Measurements from ENCODE around the gene NPB.
A peak's percentile ranks its signal among the peaks of the same experiment; 100 is the strongest.
"Not testable (repeated sequence)": the region's sequence is repeated elsewhere in the genome, so short reads cannot be mapped to it uniquely, and the experiment has no call there.

Gene NPB

DNA sequence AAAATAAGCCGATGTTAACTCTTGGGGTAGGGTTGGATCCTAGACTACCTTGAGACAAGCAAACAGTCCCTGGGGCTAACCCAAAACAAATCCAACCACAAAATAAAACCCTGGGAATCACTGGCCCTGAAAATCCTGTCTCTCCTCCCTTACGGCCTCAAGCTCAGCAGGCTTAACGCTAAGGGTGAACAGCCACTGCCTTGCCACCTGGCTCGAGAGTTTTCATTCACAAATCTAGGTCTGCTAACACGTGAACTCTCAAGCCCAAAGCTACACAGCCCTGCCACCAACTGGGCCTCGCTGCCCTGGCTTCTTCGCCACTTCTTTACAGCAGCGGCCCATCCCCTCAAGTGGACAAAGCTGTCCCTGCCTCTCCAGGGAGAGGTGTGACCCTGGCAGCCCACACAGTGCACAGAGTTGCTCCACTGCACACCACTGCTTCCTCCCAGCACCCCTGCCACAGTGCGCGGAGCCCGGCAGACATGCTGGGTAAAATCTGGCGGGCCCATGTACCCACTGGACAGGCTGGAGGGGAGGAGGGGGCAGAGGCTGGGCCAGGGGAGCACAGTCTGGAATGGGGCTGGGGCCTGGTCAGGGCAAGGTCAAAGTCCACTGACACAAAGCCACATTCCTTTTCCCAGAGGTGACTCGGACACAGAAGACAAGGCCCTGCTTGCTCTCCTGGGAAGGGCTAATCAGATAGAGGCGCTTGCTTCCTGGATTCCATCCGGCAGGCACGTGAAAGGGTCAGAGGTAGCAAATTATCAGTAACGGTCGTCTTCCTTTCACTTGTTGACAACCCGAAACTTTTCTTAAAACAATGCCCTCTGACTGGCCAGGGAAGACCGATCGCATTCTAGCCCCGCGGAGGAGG lies 8.2 kb downstream of the NPB start:
- H3K9me3 Mint-ChIP-seq: no peaks in the 10 kb centered on the region
- DNase-seq: no peak
- CTCF ChIA-PET: no interaction called here
- peaks cover 36% of the 10 kb centered on the region for H3K36me3 Mint-ChIP-seq
- no peaks in the 10 kb centered on the region for H3K27me3 Mint-ChIP-seq
- peak overlapping the region; percentile 90 for H3K4me3 Mint-ChIP-seq
- peak overlapping the region; percentile 81 for H3K27ac Mint-ChIP-seq
- peaks cover 19% of the 10 kb centered on the region for H3K4me1 Mint-ChIP-seq

GRCh38 chr17:81910840-81911276 lies 8.8 kb downstream of the NPB start:
- peaks cover 40% of the 10 kb centered on the region for H3K36me3 Mint-ChIP-seq

GRCh38 chr17:81911277-81911961 lies 9.4 kb downstream of the NPB start, which contains the start of gene PCYT2:
Gene PCYT2 (minus strand): TSS chr17:81911399. CDS start chr17:81911355, 44 bp downstream.
- peak within 1 kb of the TSS; percentile 81 for H3K27ac Mint-ChIP-seq
- H3K27me3 Mint-ChIP-seq: no peaks in the 10 kb centered on the region
- DNase-seq: peak; percentile 94
- H3K36me3 Mint-ChIP-seq: peaks cover 43% of the 10 kb centered on the region
- H3K9me3 Mint-ChIP-seq: no peaks in the 10 kb centered on the region
- CTCF ChIA-PET: no interaction called here
- H3K4me1 Mint-ChIP-seq: peaks cover 27% of the 10 kb centered on the region
- peak within 1 kb of the TSS; percentile 90 for H3K4me3 Mint-ChIP-seq

More at GRCh38 chr17:81910840-81911276, 8.8 kb downstream of the NPB start:
- peaks cover 21% of the 10 kb centered on the region for H3K4me1 Mint-ChIP-seq
- peak overlapping the region; percentile 81 for H3K27ac Mint-ChIP-seq
- no peaks in the 10 kb centered on the region for H3K9me3 Mint-ChIP-seq
- peak overlapping the region; percentile 90 for H3K4me3 Mint-ChIP-seq
- no peak for DNase-seq
- CTCF ChIA-PET: no interaction called here
- H3K27me3 Mint-ChIP-seq: no peaks in the 10 kb centered on the region

DNA sequence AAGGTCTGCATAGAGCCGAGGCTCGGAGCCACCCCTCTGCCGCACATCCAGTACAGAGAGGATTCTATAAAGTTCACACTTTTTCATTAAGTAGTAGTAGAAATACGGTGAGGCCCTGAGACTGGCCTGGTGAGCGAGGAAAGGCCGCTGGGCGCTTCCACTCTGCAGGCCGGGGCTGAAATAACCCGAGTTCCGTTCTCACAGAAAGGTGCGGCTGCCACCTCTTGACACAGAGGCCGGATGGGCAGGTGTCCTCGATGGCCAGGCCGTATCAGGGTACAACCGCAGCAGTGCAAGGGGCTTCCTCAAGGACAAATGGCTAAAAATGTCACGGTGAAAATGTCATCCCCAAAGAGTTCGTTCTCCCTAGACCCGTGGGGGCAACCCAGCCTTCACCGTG lies 9.9 kb downstream of the NPB start:
- Mint-ChIP-seq H3K4me1 (peaks cover 32% of the 10 kb centered on the region), H3K27me3 (no peaks in the 10 kb centered on the region), H3K27ac (no peak overlapping the region), H3K9me3 (no peaks in the 10 kb centered on the region), H3K4me3 (peak overlapping the region; percentile 66), H3K36me3 (peaks cover 42% of the 10 kb centered on the region)
- CTCF ChIA-PET: no interaction called here
- DNase-seq: no peak

- Mint-ChIP-seq H3K4me1 (peaks cover 37% of the 10 kb centered on the region), H3K27me3 (no peaks in the 10 kb centered on the region), H3K9me3 (no peaks in the 10 kb centered on the region), H3K4me3 (peak overlapping the region; percentile 2), H3K36me3 (peaks cover 46% of the 10 kb centered on the region), H3K27ac (peak overlapping the region; percentile 55)
- CTCF ChIA-PET: no interaction called here
- DNase-seq: no peak
These were observed 10.6 kb downstream of the NPB start for GRCh38 chr17:81912441-81913309.

DNA sequence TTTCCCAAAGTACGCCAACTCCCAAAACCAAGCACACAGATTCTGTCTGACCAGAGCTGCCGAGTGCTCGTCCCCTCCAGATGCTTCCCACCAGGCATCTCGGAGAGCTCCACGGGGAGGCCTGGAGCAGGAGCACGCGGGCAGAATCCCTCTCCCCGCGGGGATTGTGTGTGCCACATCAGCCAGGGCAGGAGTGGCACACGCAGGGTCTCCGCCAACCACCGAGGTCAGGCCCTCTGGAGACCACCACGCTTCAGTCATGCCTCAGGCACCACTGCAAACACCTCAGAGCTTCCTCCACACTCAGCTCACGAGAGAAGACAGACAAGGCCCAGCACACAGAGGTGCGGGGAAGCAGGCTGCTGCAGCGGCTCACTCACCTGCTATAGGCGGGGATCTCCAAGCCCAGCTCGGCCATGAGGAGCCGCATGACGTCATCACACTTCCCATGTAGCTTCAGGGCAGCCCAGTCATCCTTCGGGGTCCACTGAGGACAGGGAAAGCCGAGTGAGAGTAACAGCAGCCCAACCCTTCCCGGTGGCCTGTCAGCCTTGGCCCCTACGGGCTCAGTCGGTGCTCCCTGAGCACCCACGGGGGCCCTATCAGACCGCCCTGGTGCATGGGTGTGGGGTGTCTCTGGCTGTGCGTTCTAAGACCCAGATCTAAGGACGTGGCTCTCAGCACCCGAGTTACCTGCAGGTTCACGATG lies 11.5 kb downstream of the NPB start:
- Mint-ChIP-seq H3K27me3 (no peaks in the 10 kb centered on the region), H3K9me3 (no peaks in the 10 kb centered on the region), H3K4me3 (no peak overlapping the region), H3K36me3 (peaks cover 41% of the 10 kb centered on the region), H3K27ac (no peak overlapping the region), H3K4me1 (peaks cover 44% of the 10 kb centered on the region)
- CTCF ChIA-PET: no interaction called here
- no peak for DNase-seq

DNA sequence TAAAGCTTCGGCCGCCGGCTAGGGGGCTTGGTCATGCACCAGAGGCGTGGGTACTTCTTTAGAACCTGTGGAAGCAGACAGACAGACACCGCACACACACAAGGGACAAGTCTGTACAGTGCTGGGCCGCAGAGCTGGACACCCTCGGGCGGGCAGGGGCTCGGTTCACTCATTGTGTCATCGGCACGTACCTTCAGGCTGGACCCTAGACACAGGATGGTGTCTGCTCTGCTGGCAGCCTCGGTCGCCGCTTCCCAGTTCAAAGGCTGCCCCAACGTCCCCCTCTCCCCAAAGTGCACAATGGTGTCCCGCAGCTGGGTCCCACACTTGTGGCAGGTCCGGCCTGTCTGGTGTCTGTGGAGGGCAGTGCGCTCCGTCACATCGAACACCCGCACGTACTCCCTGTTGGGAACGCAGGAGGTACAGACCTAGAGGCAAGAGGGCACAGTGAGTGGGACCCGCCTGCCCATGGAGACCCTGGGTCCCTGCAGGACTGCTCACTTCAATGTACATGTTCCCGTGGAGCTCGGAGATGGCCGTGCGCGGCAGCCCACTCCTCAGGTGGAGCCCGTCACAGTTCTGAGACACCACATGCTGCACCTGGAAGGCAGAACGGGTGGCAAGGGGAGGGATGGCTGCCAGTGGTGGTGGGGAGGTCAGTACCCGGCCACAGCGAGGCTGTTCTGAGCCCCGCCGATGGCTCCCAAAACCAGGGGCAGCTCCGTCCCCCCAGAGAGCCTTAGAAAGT lies 12.2 kb downstream of the NPB start:
- no peaks in the 10 kb centered on the region for H3K9me3 Mint-ChIP-seq
- H3K27ac Mint-ChIP-seq: no peak overlapping the region
- no peak overlapping the region for H3K4me3 Mint-ChIP-seq
- DNase-seq: no peak
- CTCF ChIA-PET: no interaction called here
- H3K27me3 Mint-ChIP-seq: no peaks in the 10 kb centered on the region
- peaks cover 51% of the 10 kb centered on the region for H3K4me1 Mint-ChIP-seq
- H3K36me3 Mint-ChIP-seq: peaks cover 46% of the 10 kb centered on the region

- Mint-ChIP-seq H3K9me3 (no peaks in the 10 kb centered on the region), H3K4me1 (peaks cover 48% of the 10 kb centered on the region), H3K36me3 (peaks cover 48% of the 10 kb centered on the region), H3K4me3 (no peak overlapping the region), H3K27me3 (no peaks in the 10 kb centered on the region), H3K27ac (no peak overlapping the region)
- CTCF ChIA-PET: no interaction called here
- DNase-seq: no peak
These were observed 13.3 kb downstream of the NPB start for GRCh38 chr17:81915331-81915730.

GRCh38 chr17:81916234-81917001 lies 14.4 kb downstream of the NPB start:
- Mint-ChIP-seq H3K36me3 (peaks cover 52% of the 10 kb centered on the region), H3K27me3 (no peaks in the 10 kb centered on the region), H3K27ac (peak overlapping the region; percentile 46), H3K9me3 (no peaks in the 10 kb centered on the region), H3K4me3 (peak overlapping the region; percentile 90), H3K4me1 (peaks cover 49% of the 10 kb centered on the region)
- DNase-seq: no peak
- CTCF ChIA-PET: interaction anchor here (1.6 kb wide), 1 partner anchor 11 kb away, joined by 8 read pairs; the partner anchor contains the start of gene MAFG

GRCh38 chr17:81917565-81918332 lies 15.7 kb downstream of the NPB start, which contains the start of gene SIRT7:
Gene SIRT7 (minus strand): TSS chr17:81918176. CDS start chr17:81918131, 45 bp downstream.
- Mint-ChIP-seq H3K36me3 (peaks cover 49% of the 10 kb centered on the region), H3K27me3 (no peaks in the 10 kb centered on the region), H3K4me1 (peaks cover 45% of the 10 kb centered on the region), H3K4me3 (peak within 1 kb of the TSS; percentile 90), H3K9me3 (no peaks in the 10 kb centered on the region), H3K27ac (peak within 1 kb of the TSS; percentile 86)
- CTCF ChIA-PET: interaction anchor here (0.8 to 1.6 kb wide), 3 partner anchors 10 to 48 kb away, joined by 3 to 8 read pairs (median 3); partner anchors contain the start of genes ALYREF, ANAPC11 and MAFG
- DNase-seq: peak; percentile 84

DNA sequence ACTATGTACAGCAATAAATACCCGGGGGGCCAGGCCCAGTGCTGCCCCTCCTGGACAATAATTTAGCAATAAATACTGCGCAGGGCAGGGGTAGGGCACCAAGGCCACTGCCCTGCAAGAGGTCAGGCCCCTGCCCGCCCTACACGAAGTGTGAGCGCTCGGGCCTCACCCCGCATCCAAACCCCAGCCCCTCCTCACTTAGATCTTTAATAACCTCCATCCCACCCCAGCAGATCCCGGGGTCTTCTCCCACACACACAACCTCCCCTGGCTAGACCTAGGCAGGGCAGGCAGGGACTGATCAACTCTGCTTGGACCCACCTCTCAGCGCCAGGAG lies 16.3 kb downstream of the NPB start:
- Mint-ChIP-seq H3K27ac (peak overlapping the region; percentile 86), H3K36me3 (peaks cover 45% of the 10 kb centered on the region), H3K4me3 (peak overlapping the region; percentile 90), H3K4me1 (peaks cover 41% of the 10 kb centered on the region)
- H3K9me3 Mint-ChIP-seq, H3K27me3 Mint-ChIP-seq, DNase-seq: not testable (repeated sequence)
- CTCF ChIA-PET: interaction anchor here (1.0 kb wide), 1 partner anchor 49 kb away, joined by 3 read pairs; no protein-coding TSS in a partner anchor

All from activated naive CD4-positive, alpha-beta T cell treated with anti-CD3 and anti-CD28 coated beads, Interleukin-2, amount 10 ng/mL, durations not matched to agents 7 days and 5 days (primary cell).